IMR-90 (cell line): ENCODE results near the gene NLGN1. TPM values are rescaled to one million over a fixed set of nuclear protein-coding genes. Genes with fewer than 3 reads are reported as not detected.

Experiments
- ATAC-seq: fragments of 200-7000 bp; cut with Tn5 transposase; 2 replicates; pipeline ENCODE4 v1.9.1; 2020; ENCODE audit warnings: low read depth, mild to moderate bottlenecking, moderate library complexity
- BruUV-seq: library from RNA; stranded (reverse); fragments of 400-500 nt; replicated peaks from 2 replicates; lab custom pipeline; 2021; lab: Mats Ljungman, UMichigan
- CTCF ChIA-PET: fragments of 300-600 bp; formaldehyde crosslinking; extraction: SDS; loops from one replicate; lab custom pipeline; 2021; ENCODE audit warnings: antibody characterized with exemption; lab: Yijun Ruan, JAX
- POLR2A ChIA-PET: fragments of 300-600 bp; sonication (Branson Sonifier 250); formaldehyde crosslinking; loops from one replicate; lab custom pipeline; 2022; ENCODE audit warnings: antibody characterized with exemption; ENCODE audit not compliant: unreplicated experiment; lab: Charles Lee
- DNase-seq: peaks from one replicate; pipeline ENCODE4 v3.0.0; 2013
- H2AFZ ChIP-seq: replicated peaks from 2 replicates; pipeline ENCODE3; 2013; ENCODE audit warnings: low read length, mild to moderate bottlenecking; ENCODE audit not compliant: poor library complexity
- H2AK5ac ChIP-seq: 2 replicates; pipeline ENCODE4 v1.6.1; 2013; ENCODE audit warnings: low read depth, low read length, inconsistent platforms
- H2AK9ac ChIP-seq: replicated peaks from 2 replicates; pipeline ENCODE3; 2013; ENCODE audit warnings: mild to moderate bottlenecking, low read depth, low read length, moderate library complexity; ENCODE audit not compliant: poor library complexity
- H2BK120ac ChIP-seq: 2 replicates; pipeline ENCODE4 v1.6.1; 2013; ENCODE audit warnings: low read depth, low read length, inconsistent platforms
- H2BK15ac ChIP-seq: 3 replicates; pipeline ENCODE4 v1.6.1; 2013; ENCODE audit warnings: low read depth, low read length, inconsistent platforms
- H2BK20ac ChIP-seq: 2 replicates; pipeline ENCODE4 v1.6.1; 2013; ENCODE audit warnings: low read depth, mild to moderate bottlenecking, inconsistent platforms, low read length, moderate library complexity
- H2BK5ac ChIP-seq: 2 replicates; pipeline ENCODE4 v1.6.1; 2013; ENCODE audit warnings: mild to moderate bottlenecking, low read depth, low read length, inconsistent platforms; ENCODE audit not compliant: poor library complexity, severe bottlenecking
- H3K14ac ChIP-seq: replicated peaks from 2 replicates; pipeline ENCODE4 v1.6.1; 2013; ENCODE audit warnings: low read depth, low read length, inconsistent platforms
- H3K18ac ChIP-seq: 2 replicates; pipeline ENCODE4 v1.6.1; 2013; ENCODE audit warnings: low read depth, low read length, control low read depth
- H3K23ac ChIP-seq: 2 replicates; pipeline ENCODE4 v1.6.1; 2013; ENCODE audit warnings: low read depth, low read length, inconsistent platforms
- H3K27ac ChIP-seq: 2 replicates; pipeline ENCODE4 v1.5.1; 2013; ENCODE audit warnings: mild to moderate bottlenecking, control low read depth, low read length; ENCODE audit not compliant: insufficient read depth
- H3K27me3 ChIP-seq: 2 replicates; pipeline ENCODE4 v1.6.1; 2013; ENCODE audit warnings: low read length; ENCODE audit not compliant: control insufficient read depth, insufficient read depth
- H3K36me3 ChIP-seq: 2 replicates; pipeline ENCODE4 v1.6.1; 2013; ENCODE audit warnings: low read length, mixed read lengths; ENCODE audit not compliant: control insufficient read depth, insufficient read depth
- H3K4ac ChIP-seq: 2 replicates; pipeline ENCODE4 v1.6.1; 2013; ENCODE audit warnings: low read depth, low read length, inconsistent platforms
- H3K4me1 ChIP-seq: 2 replicates; pipeline ENCODE4 v1.6.1; 2013; ENCODE audit warnings: low read length, mixed read lengths; ENCODE audit not compliant: control insufficient read depth, insufficient read depth
- H3K4me2 ChIP-seq: 2 replicates; pipeline ENCODE4 v1.6.1; 2013; ENCODE audit warnings: low read depth, mild to moderate bottlenecking, control low read depth, low read length, moderate library complexity
- H3K4me3 ChIP-seq: 2 replicates; pipeline ENCODE4 v1.5.1; 2013; ENCODE audit warnings: low read depth, mild to moderate bottlenecking, control low read depth, low read length, moderate library complexity; ENCODE audit not compliant: insufficient read depth
- H3K56ac ChIP-seq: 2 replicates; pipeline ENCODE4 v1.6.1; 2013; ENCODE audit warnings: low read length, inconsistent platforms; ENCODE audit not compliant: insufficient read depth; ENCODE audit errors: extremely low read depth
- H3K79me1 ChIP-seq, 2 experiments: 2 replicates each; pipeline ENCODE4 v1.6.1; 2013; ENCODE audit warnings: low read length in 2 of 2, inconsistent platforms in 1 of 2, low read depth in 1 of 2
- H3K9ac ChIP-seq: 2 replicates; pipeline ENCODE4 v1.6.1; 2013; ENCODE audit warnings: low read depth, low read length, control low read depth
- H3K9me1 ChIP-seq: 2 replicates; pipeline ENCODE4 v1.6.1; 2013; ENCODE audit warnings: low read length, inconsistent platforms; ENCODE audit not compliant: insufficient read depth
- H3K9me3 ChIP-seq: 2 replicates; pipeline ENCODE4 v1.6.1; 2013; ENCODE audit warnings: low read length; ENCODE audit not compliant: control insufficient read depth, insufficient read depth
- H4K20me1 ChIP-seq: 2 replicates; pipeline ENCODE4 v1.6.1; 2013; ENCODE audit warnings: low read length, inconsistent platforms; ENCODE audit not compliant: insufficient read depth
- H4K5ac ChIP-seq: 2 replicates; pipeline ENCODE4 v1.6.1; 2013; ENCODE audit warnings: mild to moderate bottlenecking, low read depth, low read length, control low read depth
- H4K8ac ChIP-seq, 2 experiments: 2 replicates each; pipeline ENCODE4 v1.6.1; 2013; ENCODE audit warnings: low read depth in 2 of 2, low read length in 2 of 2, control low read depth in 1 of 2, inconsistent platforms in 1 of 2
- H4K91ac ChIP-seq: 2 replicates; pipeline ENCODE4 v1.6.1; 2013; ENCODE audit warnings: low read depth, low read length, inconsistent platforms; ENCODE audit not compliant: insufficient read depth
- BHLHE40 ChIP-seq: fragments of 150-350 bp; IDR thresholded peaks from 2 replicates; pipeline ENCODE4 v1.6.1; 2016; ENCODE audit warnings: mild to moderate bottlenecking, low read depth, low read length
- CEBPB ChIP-seq: IDR thresholded peaks from 2 replicates; pipeline ENCODE4 v1.6.1; 2012; ENCODE audit warnings: low read depth, low read length, improper control_type of control experiment
- CHD1 ChIP-seq: IDR thresholded peaks from 2 replicates; pipeline ENCODE4 v1.6.1; 2012; ENCODE audit warnings: low read depth, low read length, improper control_type of control experiment
- CTCF ChIP-seq: conservative IDR thresholded peaks from 2 replicates; pipeline ENCODE4 v1.5.1; 2012; ENCODE audit warnings: mild to moderate bottlenecking, low read depth, low read length, improper control_type of control experiment
- ELK1 ChIP-seq: fragments of 150-350 bp; IDR thresholded peaks from 2 replicates; pipeline ENCODE4 v1.6.1; 2016; ENCODE audit warnings: low read depth, mild to moderate bottlenecking, low read length, moderate library complexity, borderline replicate concordance
- FOS ChIP-seq: fragments of 150-350 bp; IDR thresholded peaks from 2 replicates; pipeline ENCODE4 v1.6.1; 2016; ENCODE audit warnings: low read depth, low read length
- MAFK ChIP-seq: IDR thresholded peaks from 2 replicates; pipeline ENCODE4 v1.6.1; 2012; ENCODE audit warnings: low read depth, low read length, improper control_type of control experiment
- MAZ ChIP-seq: IDR thresholded peaks from 2 replicates; pipeline ENCODE4 v1.6.1; 2012; ENCODE audit warnings: low read depth, mild to moderate bottlenecking, low read length, improper control_type of control experiment, moderate library complexity, borderline replicate concordance
- MXI1 ChIP-seq: IDR thresholded peaks from 2 replicates; pipeline ENCODE4 v1.6.1; 2012; ENCODE audit warnings: low read depth, mild to moderate bottlenecking, low read length, moderate library complexity, borderline replicate concordance
- NFE2L2 ChIP-seq: fragments of 150-350 bp; IDR thresholded peaks from 2 replicates; pipeline ENCODE4 v1.6.1; 2016; ENCODE audit warnings: low read depth, mild to moderate bottlenecking, low read length
- POLR2A ChIP-seq: IDR thresholded peaks from 2 replicates; pipeline ENCODE4 v1.6.1; 2012; ENCODE audit warnings: mild to moderate bottlenecking, low read depth, low read length
- RAD21 ChIP-seq: IDR thresholded peaks from 2 replicates; pipeline ENCODE4 v1.6.1; 2012; ENCODE audit warnings: low read length, improper control_type of control experiment
- RCOR1 ChIP-seq: IDR thresholded peaks from 2 replicates; pipeline ENCODE4 v1.6.1; 2012; ENCODE audit warnings: mild to moderate bottlenecking, low read length, improper control_type of control experiment; ENCODE audit not compliant: insufficient replicate concordance
- RFX5 ChIP-seq: IDR thresholded peaks from 2 replicates; pipeline ENCODE4 v1.8.0; 2012; ENCODE audit warnings: low read depth, mild to moderate bottlenecking, low read length, moderate library complexity
- SMC3 ChIP-seq: fragments of 150-350 bp; IDR thresholded peaks from 2 replicates; pipeline ENCODE4 v1.6.1; 2016; ENCODE audit warnings: low read depth, mild to moderate bottlenecking, antibody characterized with exemption, low read length, moderate library complexity
- USF2 ChIP-seq: fragments of 150-350 bp; IDR thresholded peaks from 2 replicates; pipeline ENCODE4 v1.6.1; 2017; ENCODE audit warnings: mild to moderate bottlenecking, antibody characterized with exemption, low read length, low read depth
- WGBS, 2 experiments: methylation state at CpG; one replicate each; pipeline versions ENCODE4 v1.1.5 to v1.1.7; 2013; ENCODE audit warnings: missing lambda C conversion rate in 2 of 2; ENCODE audit not compliant: insufficient read length in 1 of 2; ENCODE audit errors: extremely low coverage in 2 of 2; 5-methylcytosine and 5-hydroxymethylcytosine counted together
- dilution Hi-C: fragments of 300-500 bp; cut with HindIII; formaldehyde crosslinking; loops from one replicate; pipeline ENCODE4 v1.14.3; 2018; ENCODE audit warnings: low sequenced_read_pairs; ENCODE audit not compliant: unreplicated experiment
- in situ Hi-C: fragments of 300-500 bp; cut with MboI; formaldehyde crosslinking; loops from 3 replicates; pipeline ENCODE4 v1.14.3; 2019; ENCODE audit warnings: low sequenced_read_pairs, inconsistent platforms, mixed read lengths
- intact Hi-C: fragments of 100-400 bp; cut with micrococcal nuclease; formaldehyde crosslinking; loops from 2 replicates; pipeline ENCODE4 v1.10.0; 2022
- polyA plus RNA-seq, 3 experiments: library from polyadenylated mRNA; depleted of rRNA; stranded (reverse); fragments of >200 nt; gene quantifications; 2 replicates each; pipeline ENCODE4 v1.2.3, GENCODE V29; 2012; ENCODE audit warnings: low replicate concordance in 1 of 3
- total RNA-seq: library from RNA; depleted of rRNA; stranded (reverse); fragments of >200 nt; gene quantifications from 2 replicates; pipeline ENCODE4 v1.2.3, GENCODE V29; 2012

NLGN1 gene
- total and polyA plus RNA-seq, 2 of the 4 experiments (the other 2 are of a cell fraction): 1.8 to 12.5 TPM

GRCh38 chr3:174285242-174285864 is 887.8 kb downstream of the NLGN1 start:
- no peak for DNase-seq
- no CpG with 5 or more reads among the region's 3 CpGs for WGBS, 2 experiments
- no peak for ATAC-seq
- no peaks in the 10 kb centered on the region for H3K9me1 ChIP-seq
- H3K56ac ChIP-seq: no peak overlapping the region
- H2BK120ac ChIP-seq: no peak overlapping the region
- in situ Hi-C loops: no loop called here
- H4K20me1 ChIP-seq: no peaks in the 10 kb centered on the region
- H3K18ac ChIP-seq: no peak overlapping the region
- H3K79me1 ChIP-seq: no peaks in the 10 kb centered on the region
- no peak overlapping the region for H4K91ac ChIP-seq
- H3K27me3 ChIP-seq: no peaks in the 10 kb centered on the region
- no peaks in the 10 kb centered on the region for H3K4me1 ChIP-seq
- H3K27ac ChIP-seq: no peak overlapping the region
- H4K5ac ChIP-seq: no peak overlapping the region
- no peak overlapping the region for H2BK20ac ChIP-seq
- H3K36me3 ChIP-seq: no peaks in the 10 kb centered on the region
- H2AK9ac ChIP-seq: no peak overlapping the region
- intact Hi-C loops: no loop called here
- H2AFZ ChIP-seq: no peak overlapping the region
- H3K4me2 ChIP-seq: no peak overlapping the region
- CTCF ChIA-PET: interaction anchor here (0.5 kb wide), 1 partner anchor 1577 kb away, joined by 3 read pairs; no protein-coding TSS in a partner anchor
- no peak overlapping the region for H3K9ac ChIP-seq
- no peak overlapping the region for H2BK15ac ChIP-seq
- dilution Hi-C loops: no loop called here
- BruUV-seq: no TSS peak
- no peak overlapping the region for H2BK5ac ChIP-seq
- no peak overlapping the region for H4K8ac ChIP-seq
- no peak overlapping the region for H3K14ac ChIP-seq
- TF ChIP-seq FOS: no peak
- no peak for TF ChIP-seq MAZ
- TF ChIP-seq RCOR1: no peak
- TF ChIP-seq MXI1: no peak
- TF ChIP-seq USF2: no peak
- no peak for TF ChIP-seq CHD1
- no peak for TF ChIP-seq CEBPB
- no peak for TF ChIP-seq CTCF
- TF ChIP-seq RFX5: no peak
- no peak for TF ChIP-seq MAFK
- TF ChIP-seq POLR2A: no peak
- TF ChIP-seq RAD21: no peak
- TF ChIP-seq SMC3: no peak
- no peak for TF ChIP-seq BHLHE40
- no peak for TF ChIP-seq ELK1
- no peak for TF ChIP-seq NFE2L2
- POLR2A ChIA-PET: no interaction called here
- H3K23ac ChIP-seq: no peak overlapping the region
- no peak overlapping the region for H3K4ac ChIP-seq
- no peak overlapping the region for H2AK5ac ChIP-seq
- H3K4me3 ChIP-seq: no peak overlapping the region
- no peaks in the 10 kb centered on the region for H3K9me3 ChIP-seq
